UCSD-AML1 (cell line): Measurements from ENCODE around the gene ATP2A2.

Experiments used
- DNase-seq: peaks from one replicate; lab custom pipeline; 2025; ENCODE audit not compliant: unreplicated experiment; lab: John Stamatoyannopoulos, UW

ATP2A2 gene

GRCh38 chr12:110289044-110289710 lies 8.1 kb downstream of the ATP2A2 start:
- DNase-seq: no peak

- no peak for DNase-seq
These were observed 8.6 kb downstream of the ATP2A2 start for GRCh38 chr12:110289711-110290078.

GRCh38 chr12:110301065-110301806 lies 20.2 kb downstream of the ATP2A2 start:
- DNase-seq: no peak

GRCh38 chr12:110304061-110304551 lies 23.1 kb downstream of the ATP2A2 start:
- no peak for DNase-seq

- no peak for DNase-seq
These were observed 26.3 kb downstream of the ATP2A2 start for GRCh38 chr12:110307372-110307771.

GRCh38 chr12:110310763-110311162 lies 29.7 kb downstream of the ATP2A2 start:
- no peak for DNase-seq

GRCh38 chr12:110311903-110312302 lies 30.9 kb downstream of the ATP2A2 start:
- DNase-seq: no peak

- DNase-seq: no peak
These were observed 31.7 kb downstream of the ATP2A2 start for GRCh38 chr12:110312581-110313360.

- no peak for DNase-seq
These were observed 33.3 kb downstream of the ATP2A2 start for GRCh38 chr12:110314308-110314707.

- no peak for DNase-seq
These were observed 35.8 kb downstream of the ATP2A2 start for GRCh38 chr12:110316861-110317260.

- DNase-seq: no peak
These were observed 36.9 kb downstream of the ATP2A2 start for GRCh38 chr12:110317911-110318310.

- DNase-seq: no peak
These were observed 39.5 kb downstream of the ATP2A2 start for GRCh38 chr12:110320550-110320949.

GRCh38 chr12:110329710-110330109 lies 48.7 kb downstream of the ATP2A2 start:
- DNase-seq: no peak

GRCh38 chr12:110330124-110330523 lies 49.1 kb downstream of the ATP2A2 start:
- DNase-seq: no peak

- DNase-seq: no peak
These were observed 49.5 kb downstream of the ATP2A2 start for GRCh38 chr12:110330544-110330943.

- no peak for DNase-seq
These were observed 52.2 kb downstream of the ATP2A2 start for GRCh38 chr12:110333201-110333600.

GRCh38 chr12:110335481-110336045 lies 54.5 kb downstream of the ATP2A2 start:
- DNase-seq: no peak

- DNase-seq: no peak
These were observed 57.1 kb downstream of the ATP2A2 start for GRCh38 chr12:110337912-110338710.

GRCh38 chr12:110338754-110339153 lies 57.7 kb downstream of the ATP2A2 start:
- DNase-seq: no peak

- no peak for DNase-seq
These were observed 58.3 kb downstream of the ATP2A2 start for GRCh38 chr12:110339184-110339952.
